NCI-H69 (cell line): ENCODE measurements around the gene ABCC4.

Experiments
- DNase-seq: peaks from one replicate; lab custom pipeline; 2025; lab: John Stamatoyannopoulos, UW

The ABCC4 gene

DNA sequence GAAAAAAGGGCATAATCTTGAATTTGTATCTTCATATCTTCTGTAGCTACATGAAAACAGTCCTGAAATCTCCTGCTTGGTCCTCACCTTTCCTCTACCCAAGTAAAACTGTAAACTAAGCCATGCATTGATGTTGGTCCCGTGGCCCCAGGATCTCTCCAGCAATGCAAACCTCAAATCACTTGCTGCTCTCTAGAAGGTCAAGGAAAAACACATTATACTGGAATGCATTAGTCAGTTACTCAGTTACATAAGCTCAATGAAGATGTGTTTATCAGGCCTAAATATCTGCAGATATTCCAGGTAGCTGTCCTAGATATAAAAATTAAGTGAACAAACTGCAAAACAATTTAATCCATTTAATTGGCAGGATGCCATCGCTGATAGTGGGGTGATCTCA lies 261.8 kb downstream of the ABCC4 start:
- DNase-seq: no peak

DNA sequence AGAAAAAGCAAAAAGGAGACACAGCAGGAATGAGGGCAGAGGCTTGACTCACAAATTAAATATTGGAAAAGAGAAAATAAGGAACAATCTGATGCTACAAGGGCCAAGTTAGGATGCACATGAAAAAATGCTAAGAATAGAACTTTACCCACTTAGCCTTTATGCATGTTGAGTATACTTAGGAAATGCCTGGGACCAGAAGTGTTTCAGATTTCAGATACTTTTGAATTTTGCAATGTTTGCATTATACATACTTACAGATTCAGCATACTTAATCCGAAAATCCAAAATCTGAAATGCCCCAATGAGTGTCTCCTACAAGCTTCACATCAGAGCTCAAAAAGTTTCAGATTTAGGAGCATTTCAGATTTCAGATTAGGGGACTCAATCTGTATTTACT lies 262.3 kb downstream of the ABCC4 start:
- DNase-seq: no peak

DNA sequence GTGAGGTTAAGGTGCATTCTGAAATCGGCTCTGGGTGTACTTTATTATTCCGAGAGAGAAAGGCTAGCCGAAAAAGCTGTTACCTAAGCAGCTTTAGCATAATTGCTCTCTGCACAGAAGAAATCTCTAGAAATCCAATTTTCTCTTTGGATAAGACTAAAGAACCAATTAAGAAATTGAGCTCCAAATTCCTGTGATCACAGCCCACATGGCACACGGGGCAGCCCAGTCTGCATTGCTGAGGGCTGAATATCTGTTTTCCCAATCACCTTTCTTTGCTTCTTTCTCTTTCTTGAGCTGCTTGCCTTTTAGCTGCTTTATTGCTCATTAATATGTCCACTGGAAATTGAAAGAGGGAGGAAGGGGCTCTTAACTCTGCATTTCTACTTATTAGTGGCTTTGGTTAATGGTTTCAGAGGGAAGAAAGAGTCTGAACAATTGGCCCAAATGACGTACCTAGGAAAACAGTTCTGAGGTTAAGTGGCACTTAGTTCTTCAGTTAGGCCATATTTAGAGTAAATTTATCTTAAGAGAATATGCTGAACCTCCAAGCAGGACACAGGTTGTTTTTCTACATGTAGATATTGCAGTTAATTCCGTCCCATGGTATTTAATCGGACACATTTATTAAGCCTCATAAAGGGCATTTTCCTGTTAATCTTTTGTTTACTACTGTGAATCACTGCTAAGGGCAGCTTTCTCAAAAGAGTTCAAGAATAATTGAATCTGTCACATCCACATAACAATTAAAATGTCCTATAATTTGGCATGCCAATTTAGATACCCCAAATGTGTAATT lies 265.7 kb downstream of the ABCC4 start:
- DNase-seq: no peak

DNA sequence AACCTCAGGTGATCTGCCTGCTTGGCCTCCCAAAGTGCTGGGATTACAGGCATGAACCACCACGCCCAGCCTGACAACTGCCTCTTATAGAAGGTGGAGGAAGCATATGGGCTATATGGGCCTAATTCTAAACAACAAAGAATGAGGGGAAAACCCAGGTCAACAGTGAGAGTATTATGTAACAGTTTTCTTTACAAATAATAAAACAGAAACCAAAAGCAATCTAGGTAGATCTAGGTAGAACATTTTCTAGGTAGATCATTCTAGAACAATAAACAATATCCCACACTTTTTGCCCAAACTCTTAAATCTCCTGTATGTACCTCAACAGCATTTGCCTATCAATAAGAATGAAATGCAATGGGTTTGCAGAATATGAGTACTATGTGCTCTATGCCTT lies 267.4 kb downstream of the ABCC4 start:
- no peak for DNase-seq

DNA sequence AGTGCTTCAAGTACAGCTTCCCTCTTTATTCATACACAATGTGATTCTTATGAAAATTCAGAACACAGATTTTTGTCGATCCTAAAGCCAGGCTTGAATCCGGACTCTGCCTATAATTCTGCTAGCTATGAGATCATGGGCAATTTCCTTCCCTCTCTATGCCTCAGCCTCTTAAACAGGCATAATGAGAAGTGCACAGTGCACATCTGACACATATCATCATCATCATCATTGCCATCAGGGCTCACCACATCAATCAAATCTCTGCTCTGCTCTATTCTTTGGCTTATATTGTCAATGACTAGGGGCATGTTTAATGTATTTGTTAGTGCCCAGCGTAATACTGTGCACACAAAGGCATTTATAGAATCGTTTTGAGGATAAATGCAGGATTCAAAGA lies 269.1 kb downstream of the ABCC4 start:
- no peak for DNase-seq

DNA sequence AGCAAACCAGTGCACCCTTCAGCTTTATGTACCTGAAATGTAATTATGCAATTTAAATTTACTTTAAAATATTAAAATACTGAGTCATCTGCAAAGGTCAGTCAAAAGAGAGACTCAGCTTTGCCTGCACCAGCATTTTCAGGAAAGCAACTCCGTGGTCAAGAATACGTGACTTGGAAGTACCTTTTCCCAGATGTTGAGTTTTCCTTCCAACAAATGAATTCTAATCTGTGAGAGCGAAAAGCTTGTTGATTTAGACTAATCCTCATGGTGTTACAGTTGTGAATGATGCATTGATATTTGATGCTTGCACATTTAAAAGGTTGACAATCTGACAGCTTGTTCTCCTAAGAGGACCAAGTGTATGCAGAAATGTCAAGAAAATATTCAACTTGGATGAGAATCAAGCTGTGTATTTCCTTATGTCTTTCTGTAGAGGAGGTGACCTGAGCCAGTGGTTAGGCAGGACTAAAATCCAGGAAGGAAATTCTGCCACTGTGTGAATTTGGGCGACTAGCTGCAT lies 270.4 kb downstream of the ABCC4 start:
- no peak for DNase-seq

DNA sequence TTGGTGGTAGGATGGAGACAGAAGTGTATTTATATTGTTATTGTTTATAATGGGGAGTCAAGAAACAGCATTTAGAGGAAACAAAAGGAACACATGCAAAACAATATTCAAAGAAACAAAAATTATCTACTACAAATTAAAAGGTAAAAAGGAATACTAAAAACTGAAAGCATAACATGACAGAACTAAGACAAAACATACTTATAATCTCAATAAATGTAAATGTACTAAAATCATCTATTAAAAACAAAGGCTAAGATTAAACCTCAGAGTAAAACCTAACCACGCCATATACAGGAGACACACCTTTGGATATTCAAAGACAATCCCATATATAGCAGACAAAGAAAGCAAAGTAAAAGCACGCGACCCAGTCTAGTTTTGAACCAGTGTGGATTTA lies 273.6 kb downstream of the ABCC4 start:
- DNase-seq: no peak

DNA sequence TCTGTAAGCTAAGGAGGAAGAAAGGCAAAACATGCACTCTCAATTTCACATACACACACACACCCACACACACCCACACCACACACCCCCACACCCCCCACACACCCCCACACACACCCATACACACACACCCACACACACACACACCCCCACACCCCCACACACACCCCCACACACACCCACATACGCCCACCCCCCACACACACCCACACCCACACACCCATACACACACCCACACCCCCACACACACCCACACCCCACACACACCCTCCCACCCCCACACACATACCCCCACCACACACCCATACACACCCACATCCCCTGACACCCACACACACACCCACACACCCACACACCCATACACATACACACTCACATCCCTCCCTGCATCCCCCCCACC lies 276.1 kb downstream of the ABCC4 start:
- no peak for DNase-seq

DNA sequence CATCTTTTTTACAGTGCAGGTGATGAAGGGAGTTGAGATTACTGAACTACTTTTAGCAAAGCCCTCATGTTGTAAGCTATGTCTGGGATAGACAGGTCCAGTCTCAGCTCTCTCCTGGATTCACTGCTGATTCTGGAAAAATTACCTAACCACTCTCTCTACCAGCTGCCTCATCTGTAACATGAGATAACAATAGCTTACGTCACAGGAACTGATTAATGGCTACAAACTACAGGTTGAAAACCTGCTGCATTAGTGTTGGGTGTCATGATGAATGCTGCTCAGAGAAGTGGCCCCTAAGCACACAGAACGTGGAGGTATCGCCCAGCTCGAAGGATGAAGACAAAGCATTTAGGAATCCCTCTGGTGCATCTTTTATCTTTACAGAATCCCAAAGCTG lies 277.8 kb downstream of the ABCC4 start:
- peak; percentile 38 for DNase-seq

DNA sequence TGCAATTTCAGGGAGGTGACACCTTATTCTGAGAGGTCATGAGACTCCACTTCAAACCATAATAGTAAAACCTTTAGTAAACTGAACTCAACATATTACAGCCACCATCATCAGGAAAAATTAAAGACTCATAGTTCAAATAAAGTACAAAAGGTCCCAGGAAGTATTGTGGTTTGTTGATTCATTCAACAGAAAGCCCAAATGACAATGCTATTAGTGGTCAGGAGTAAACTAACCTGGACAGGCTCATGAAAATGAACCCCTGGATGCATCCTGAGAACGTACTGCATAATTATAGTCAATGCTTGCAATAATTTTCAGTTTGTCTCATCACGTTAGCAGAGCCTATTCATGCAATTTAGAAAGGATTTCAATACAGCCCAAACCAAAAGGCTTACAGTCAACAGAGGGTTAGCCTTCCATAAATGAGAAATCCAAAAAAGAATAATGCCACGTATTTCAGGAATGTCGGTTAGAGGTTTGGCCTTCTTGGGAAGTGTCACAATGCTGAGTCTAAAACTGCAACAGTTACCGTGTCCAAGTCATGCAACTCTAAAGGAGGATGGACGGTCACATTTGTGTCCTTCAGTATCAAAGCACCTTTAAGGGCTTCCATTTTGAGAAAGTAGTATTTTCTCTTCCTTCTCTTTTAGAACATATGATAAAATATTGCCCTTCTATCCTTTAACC lies 280.8 kb downstream of the ABCC4 start:
- DNase-seq: no peak

DNA sequence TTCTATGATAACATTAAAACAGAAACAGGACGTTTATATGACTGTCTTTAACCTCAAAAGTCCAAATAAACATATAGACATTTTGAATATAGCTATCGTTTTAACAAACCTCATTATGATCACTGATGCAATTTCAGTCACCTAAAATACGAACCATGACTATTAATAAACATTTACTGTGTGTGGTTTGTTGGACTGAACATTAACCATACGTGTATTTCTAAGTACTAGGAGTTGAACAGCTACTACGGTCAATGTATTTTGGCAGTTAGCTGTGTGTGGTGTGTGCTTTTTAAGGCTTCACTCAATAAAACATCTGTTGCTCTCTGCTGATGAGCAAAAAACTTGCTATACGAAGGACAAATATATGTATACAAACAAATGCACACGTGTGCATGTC lies 281.4 kb downstream of the ABCC4 start:
- no peak for DNase-seq

DNA sequence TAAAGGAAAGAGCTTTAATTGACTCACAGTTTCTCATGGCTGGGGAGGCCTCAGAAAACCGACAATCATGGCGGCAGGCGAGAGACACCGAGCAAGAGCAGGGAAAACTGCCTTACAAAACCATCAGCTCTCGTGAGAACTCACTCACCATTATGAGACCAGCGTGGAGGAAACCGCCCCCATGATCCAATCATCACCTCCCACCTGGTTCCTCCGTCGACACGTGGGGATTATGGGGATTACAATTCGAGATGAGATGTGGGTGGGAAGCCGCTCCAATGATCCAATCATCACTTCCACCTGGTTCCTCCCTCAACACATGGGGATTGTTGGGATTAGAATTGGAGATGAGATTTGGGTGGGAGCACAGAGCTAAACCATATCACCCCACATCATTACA lies 293.9 kb downstream of the ABCC4 start:
- no peak for DNase-seq

DNA sequence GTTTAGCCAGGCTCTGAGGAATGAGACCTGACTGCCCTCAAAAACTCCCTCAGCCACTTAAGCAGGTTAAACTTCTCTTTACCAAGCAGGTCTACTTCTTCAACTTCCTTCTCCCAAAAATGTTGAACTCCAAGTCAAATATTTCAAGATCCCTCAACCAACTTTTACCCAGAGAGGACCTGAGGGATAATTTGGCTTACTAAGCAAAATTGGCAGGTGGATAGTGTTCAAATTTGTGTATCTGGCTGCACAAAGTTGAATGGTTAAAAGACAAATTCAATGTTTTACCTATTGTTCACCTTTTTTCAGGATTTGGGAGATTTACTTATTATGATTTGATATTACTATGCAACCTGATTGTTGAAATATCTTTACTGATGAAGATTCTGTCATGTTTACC lies 296.0 kb downstream of the ABCC4 start:
- DNase-seq: no peak

DNA sequence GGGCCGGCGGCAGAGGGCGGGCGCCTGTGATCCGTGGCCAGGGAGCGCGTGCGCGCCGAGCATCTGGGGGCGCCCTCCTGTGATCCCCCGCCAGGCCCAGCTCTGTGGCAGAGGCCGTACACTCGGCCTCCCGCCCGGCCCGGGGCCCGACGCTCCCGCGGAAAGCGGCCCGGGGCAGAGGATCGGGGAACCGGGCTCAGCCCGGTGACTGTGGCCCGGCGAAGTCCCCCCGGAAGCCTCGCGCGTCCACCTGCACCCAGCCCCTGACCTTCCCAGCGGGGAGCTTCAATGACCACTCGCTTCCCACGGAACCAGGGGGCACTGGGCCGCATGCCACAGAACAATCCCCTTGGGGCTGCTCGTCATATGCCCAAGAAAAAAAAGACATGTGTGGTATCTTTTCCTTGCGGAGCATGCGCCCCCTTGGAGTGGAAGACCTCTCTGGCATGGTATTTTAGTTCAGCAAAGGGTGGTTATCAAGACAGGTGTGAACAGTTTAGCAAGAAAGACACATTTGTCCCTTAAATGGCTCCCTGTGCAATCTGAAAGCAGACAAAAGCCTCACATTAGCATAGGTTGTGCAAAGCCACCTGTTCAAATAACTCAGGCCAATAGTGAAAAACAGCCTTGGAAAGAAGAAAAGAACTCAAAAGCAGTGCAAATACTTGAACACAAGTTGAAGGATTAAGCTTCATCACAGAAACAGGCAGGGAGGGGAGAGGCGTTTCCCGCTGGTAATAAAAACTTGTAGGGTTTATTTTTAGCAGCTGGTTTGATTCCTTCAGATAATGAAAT lies 298.0 kb downstream of the ABCC4 start:
- peak; percentile 74 for DNase-seq

DNA sequence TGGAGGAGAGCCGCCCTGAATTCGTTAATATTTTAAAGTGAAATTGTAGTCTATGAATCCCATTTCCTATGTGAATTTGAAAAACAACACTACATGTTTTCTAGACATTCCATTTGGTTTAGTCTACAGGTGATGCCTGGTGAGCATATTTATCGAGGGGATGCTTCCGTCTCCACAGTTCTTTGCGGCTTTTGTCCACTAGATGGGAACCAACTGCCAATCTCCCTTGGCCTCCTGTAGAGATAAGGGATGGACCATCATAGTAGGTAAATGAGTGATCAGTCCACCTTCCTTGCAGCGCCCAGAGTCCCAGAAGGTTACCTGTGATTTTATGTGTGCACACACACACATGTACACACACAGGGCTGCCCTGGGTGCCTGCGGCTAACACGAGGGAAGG lies 299.1 kb downstream of the ABCC4 start:
- DNase-seq: no peak

DNA sequence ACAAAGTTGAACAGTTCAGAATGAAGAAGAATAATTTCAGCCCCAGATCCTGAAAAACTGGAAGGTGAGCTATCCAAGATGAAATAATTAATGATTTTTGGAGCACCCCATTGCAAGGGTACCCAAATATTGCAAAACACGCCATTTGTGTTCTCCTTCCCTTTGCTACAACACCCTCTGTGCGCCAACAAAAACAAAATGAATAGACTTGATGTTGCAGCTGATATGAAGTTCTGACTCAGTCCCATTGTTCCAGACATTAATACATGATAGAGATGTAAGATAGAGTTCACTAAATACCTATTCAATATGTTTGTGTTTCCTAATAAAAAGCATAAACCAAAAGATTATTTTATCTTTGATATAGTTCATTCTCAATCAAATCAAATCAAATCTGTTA lies 301.4 kb downstream of the ABCC4 start:
- no peak for DNase-seq

DNA sequence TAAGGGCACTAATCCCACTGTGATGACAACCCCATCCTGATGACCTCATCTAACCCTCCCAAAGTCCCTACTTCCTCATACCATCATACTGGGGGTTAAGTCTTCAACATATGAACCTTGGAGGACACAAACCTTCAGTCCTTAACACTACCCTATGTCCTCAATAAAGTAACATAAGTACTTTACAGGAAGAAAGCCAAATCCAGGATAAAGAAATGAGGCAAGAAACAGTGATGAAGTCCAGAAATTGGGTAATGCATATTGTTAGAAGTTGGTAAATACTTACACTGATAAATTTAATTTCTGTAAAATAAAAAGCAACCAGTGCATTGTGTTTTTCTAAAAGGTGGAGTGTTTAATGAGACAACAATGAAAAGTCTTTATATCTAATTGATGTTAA lies 304.1 kb downstream of the ABCC4 start:
- DNase-seq: no peak

DNA sequence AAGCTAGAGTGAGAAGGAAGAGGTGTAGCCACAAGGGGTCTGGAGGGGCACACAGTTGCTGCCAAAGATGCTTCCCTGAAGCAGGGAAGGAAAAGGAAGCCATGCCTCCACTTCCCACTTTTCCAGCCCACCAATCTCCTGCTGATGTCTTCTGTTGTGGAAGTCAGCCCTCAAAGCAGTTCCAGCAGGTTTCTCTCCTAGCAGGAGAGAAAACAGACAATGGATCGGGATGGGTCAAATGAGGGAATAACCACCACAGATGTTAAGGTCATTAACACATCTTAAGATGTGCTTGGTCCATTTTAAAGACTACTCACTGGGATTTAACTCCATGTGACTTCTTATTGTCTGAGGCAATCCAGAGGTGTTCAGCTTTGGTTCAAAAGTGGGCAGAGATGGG lies 304.8 kb downstream of the ABCC4 start:
- DNase-seq: no peak

DNA sequence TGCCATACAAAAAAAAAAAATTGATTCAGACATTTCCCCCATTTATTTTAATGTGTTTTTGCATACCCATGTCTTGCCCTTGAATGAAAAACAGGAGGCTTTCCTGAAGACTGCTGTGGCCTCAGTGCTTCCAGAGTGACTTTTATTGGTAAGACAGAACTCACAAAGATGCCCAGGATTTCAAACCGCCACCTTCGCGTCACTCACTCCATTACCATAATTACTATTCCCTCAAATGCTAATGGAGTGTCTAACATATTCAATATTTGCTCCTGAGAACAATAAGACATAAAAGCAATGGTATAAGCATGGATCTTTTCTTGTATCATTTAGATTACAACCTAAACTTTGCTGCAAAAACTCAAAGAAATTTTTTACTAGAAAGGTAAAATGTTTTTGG lies 306.7 kb downstream of the ABCC4 start:
- DNase-seq: no peak

DNA sequence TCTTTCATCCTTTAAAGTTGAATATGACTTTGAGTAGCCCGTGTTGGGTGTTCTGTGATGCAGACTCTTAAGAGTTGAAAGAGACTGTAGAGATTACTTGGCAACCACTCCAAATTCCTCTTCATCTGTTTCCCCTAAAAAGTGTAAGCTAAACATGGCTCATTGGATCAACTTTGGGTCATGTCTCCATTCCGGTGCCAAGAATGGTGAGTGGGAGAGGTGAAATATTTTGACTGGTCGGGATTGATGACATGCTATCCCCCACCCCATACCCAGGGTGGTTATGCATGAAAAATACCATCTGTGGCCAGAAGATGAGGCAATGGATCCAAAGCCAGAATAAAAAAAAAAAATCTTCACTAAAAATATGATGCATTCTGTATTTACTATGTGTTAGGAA lies 307.6 kb downstream of the ABCC4 start:
- DNase-seq: no peak

DNA sequence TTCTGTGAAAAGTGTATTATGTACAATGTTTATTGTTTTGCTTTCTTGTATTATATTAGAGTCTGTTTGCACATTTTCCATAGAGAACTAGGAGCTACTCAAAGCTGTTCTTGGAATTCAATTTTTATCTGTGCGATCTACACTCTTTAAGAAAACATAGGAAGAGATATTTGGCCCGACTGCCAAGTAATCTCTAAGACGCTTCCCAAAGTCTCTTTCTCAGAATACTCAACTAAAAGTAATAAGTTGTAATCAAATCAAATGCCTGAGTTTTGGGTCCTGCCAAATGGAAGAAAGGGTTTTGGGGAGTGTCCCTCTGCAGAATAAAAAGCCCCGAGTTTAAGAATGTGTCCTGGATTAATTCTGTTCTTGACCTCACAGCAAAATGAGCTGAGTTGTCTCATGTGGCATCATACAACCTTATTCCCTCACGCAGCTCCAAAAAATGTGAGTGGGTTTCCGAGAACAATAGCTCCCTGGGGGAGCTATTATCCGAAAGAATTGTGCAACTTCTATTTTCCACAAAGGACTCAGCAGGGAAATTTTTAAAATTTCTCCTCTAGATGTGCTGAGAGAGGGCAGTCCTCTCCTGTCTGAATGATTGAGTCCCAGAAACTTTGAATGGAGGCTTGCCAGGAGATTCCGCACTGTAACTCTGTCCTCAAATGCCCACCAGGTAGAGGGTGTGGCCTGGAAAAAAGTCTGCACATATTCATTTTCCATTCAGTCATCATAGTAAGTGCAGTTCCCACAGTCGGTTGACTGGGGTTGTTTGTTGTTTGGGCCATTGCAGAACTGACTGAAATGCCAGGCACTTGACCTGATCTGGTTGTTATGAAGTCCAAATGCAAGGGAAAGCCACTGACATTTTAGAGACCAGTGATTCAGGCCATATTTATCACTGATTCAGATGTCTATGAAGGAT lies 309.0 kb downstream of the ABCC4 start:
- no peak for DNase-seq

DNA sequence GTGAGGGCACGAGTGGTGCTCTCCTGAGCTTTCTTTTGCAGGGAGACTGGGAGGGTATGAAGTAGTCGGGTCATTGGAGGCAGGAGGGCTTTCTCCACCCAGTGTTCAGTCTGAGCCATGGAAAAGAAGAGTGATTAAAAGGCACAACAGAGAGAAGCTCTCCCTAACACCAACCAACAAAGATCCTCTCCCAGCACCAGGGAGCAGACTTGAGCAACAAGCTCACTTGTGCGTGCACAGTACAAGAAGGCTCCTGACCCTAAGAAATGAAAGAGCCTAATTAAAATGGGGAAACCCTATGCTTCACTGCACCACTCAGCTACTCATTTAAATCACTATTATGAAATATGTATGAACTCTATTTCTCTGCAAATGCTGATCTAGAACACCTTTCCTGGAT lies 312.6 kb downstream of the ABCC4 start:
- DNase-seq: no peak
